Measurements from ENCODE around the gene STK38. TPM values are rescaled to one million over a fixed set of nuclear protein-coding genes. Genes with fewer than 3 reads are reported as not detected.
A peak's percentile ranks its signal among the peaks of the same experiment; 100 is the strongest.

Gene STK38
- total and polyA plus RNA-seq, 9 of the 15 experiments (the other 6 are each of a cell fraction or from before 2014, with no cell fraction given) = 5.7 to 28.7 (median 19.5) TPM

- TF ChIP-seq ZBTB34 (CRISPR knock-in tag; IDR thresholded peaks at IDR 0.05) = no peak
- peak; percentile 7; the same call in 1 of the 2 replicates for TF ChIP-seq MAFF (IDR thresholded peaks at IDR 0.05; ENCODE audit: low read length)
- peak; percentile 41; the same call in 1 of the 2 replicates for TF ChIP-seq DMBX1 (CRISPR knock-in tag; IDR thresholded peaks at IDR 0.05; ENCODE audit: borderline replicate concordance)
- peak in 1 of 2 experiments; percentile 23; a peak in 1 of 4 replicates for TF ChIP-seq RAD21 (CRISPR knock-in tag; conservative IDR thresholded peaks at IDR 0.05 in 1 of 2, IDR thresholded peaks at IDR 0.05 in 1 of 2)
- no peak for TF ChIP-seq GTF2F1 (IDR thresholded peaks at IDR 0.05; ENCODE audit: low read depth, low read length)
- TF ChIP-seq GTF2B (IDR thresholded peaks at IDR 0.05; ENCODE audit: extremely low read depth, insufficient read length) = no peak
- peak; percentile 69; the same call in 1 of the 2 replicates for TF ChIP-seq HMG20A (CRISPR knock-in tag; conservative IDR thresholded peaks at IDR 0.05)
- peak; percentile 4; the same call in 1 of the 2 replicates for TF ChIP-seq DEAF1 (CRISPR knock-in tag; IDR thresholded peaks at IDR 0.05)
- TF ChIP-seq NR4A1 (CRISPR knock-in tag; IDR thresholded peaks at IDR 0.05) = peak; percentile 84; the same call in 1 of the 2 replicates
- TF ChIP-seq NR4A1 (tag; IDR thresholded peaks at IDR 0.05) = 0 out of 2 replicates have a peak, but pooled peaks have one; percentile 1
- peak; percentile 4; the same call in 1 of the 2 replicates for TF ChIP-seq BACH1 (tag; IDR thresholded peaks at IDR 0.05)
- peak in 1 of 2 experiments; percentile 27; a peak in 1 of 4 replicates for TF ChIP-seq SIN3A (IDR thresholded peaks at IDR 0.05; ENCODE audit: borderline replicate concordance in 2 of 2, control insufficient read depth in 1 of 2, low read depth in 2 of 2, low read length in 2 of 2)
- peak; percentile 24; the same call in 1 of the 2 replicates for TF ChIP-seq SPI1 (IDR thresholded peaks at IDR 0.05; ENCODE audit: borderline replicate concordance, low read depth, low read length)
- peak; percentile 14; the same call in 1 of the 2 replicates for TF ChIP-seq SMAD3 (CRISPR knock-in tag; conservative IDR thresholded peaks at IDR 0.05)
- peak; percentile 88 for TF ChIP-seq ZNF592 (IDR thresholded peaks at IDR 0.05)
- TF ChIP-seq ZNF408 (CRISPR knock-in tag; IDR thresholded peaks at IDR 0.05; ENCODE audit: low read depth) = no peak
- peak; percentile 10 for TF ChIP-seq HDAC3 (IDR thresholded peaks at IDR 0.05; ENCODE audit: borderline replicate concordance, partially characterized antibody)
- no peak for TF ChIP-seq CBX3 (IDR thresholded peaks at IDR 0.05; ENCODE audit: borderline replicate concordance in 1 of 2, low read length in 2 of 2)
- peak; percentile 55; the same call in 1 of the 2 replicates for TF ChIP-seq ZNF354B (CRISPR knock-in tag; IDR thresholded peaks at IDR 0.05)
- 0 out of 2 replicates have a peak, but pooled peaks have one; percentile 38 for TF ChIP-seq BHLHE40 (IDR thresholded peaks at IDR 0.05; ENCODE audit: low read length)
Measured at GRCh38 chr6:36593569-36594028, 46.3 kb upstream of the STK38 start (continued).

Data from K562 (cell line).